AG09309 (cell line): ENCODE results near the gene OR52N1.

ENCODE experiments used
- DNase-seq: peaks from one replicate; pipeline ENCODE4 v3.0.0-alpha.2; 2010; ENCODE audit warnings: low read depth
- H3K4me3 ChIP-seq: 2 replicates; pipeline ENCODE4 v1.5.1; 2011; ENCODE audit warnings: mild to moderate bottlenecking, low read depth, low read length, moderate library complexity; ENCODE audit not compliant: control insufficient read depth
- TF ChIP-seq, protein P1 (sequence below): IDR thresholded peaks from 2 replicates; pipeline ENCODE4 v1.5.1; 2011; ENCODE audit warnings: mild to moderate bottlenecking, low read depth, low read length, inconsistent platforms; ENCODE audit not compliant: insufficient read depth, control insufficient read depth; ENCODE audit errors: missing control alignments

OR52N1 gene

GRCh38 chr11:5783255-5783654 lies 7.8 kb downstream of the OR52N1 start, which contains the start of gene OR52N5:
TSS of gene OR52N5 (minus strand) at chr11:5783355. CDS start at chr11:5778634, 4,721 bp downstream.
- TF ChIP-seq, protein P1, sequence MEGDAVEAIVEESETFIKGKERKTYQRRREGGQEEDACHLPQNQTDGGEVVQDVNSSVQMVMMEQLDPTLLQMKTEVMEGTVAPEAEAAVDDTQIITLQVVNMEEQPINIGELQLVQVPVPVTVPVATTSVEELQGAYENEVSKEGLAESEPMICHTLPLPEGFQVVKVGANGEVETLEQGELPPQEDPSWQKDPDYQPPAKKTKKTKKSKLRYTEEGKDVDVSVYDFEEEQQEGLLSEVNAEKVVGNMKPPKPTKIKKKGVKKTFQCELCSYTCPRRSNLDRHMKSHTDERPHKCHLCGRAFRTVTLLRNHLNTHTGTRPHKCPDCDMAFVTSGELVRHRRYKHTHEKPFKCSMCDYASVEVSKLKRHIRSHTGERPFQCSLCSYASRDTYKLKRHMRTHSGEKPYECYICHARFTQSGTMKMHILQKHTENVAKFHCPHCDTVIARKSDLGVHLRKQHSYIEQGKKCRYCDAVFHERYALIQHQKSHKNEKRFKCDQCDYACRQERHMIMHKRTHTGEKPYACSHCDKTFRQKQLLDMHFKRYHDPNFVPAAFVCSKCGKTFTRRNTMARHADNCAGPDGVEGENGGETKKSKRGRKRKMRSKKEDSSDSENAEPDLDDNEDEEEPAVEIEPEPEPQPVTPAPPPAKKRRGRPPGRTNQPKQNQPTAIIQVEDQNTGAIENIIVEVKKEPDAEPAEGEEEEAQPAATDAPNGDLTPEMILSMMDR, result no peak
- DNase-seq, result no peak
- H3K4me3 ChIP-seq, result no peak within 1 kb of the TSS

DNA sequence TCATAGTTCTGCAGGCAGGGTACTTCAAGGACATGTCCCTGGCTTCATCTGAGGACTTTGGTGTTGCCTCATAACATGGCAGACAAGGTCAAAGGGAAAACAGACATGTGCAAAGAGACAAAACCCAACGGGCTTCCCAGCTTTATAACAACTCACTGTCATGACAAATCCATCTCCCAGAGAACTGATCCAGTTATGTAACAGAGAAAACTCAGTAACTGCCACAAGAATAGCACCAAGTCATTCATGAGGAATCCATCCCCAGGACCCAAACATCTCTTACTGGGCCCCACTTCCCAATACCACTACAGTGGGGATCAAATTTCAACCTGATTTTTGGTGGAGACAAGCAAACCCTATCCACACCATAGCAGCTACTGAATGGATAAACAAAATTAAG lies 24.0 kb downstream of the OR52N1 start:
- DNase-seq, result no peak
- no peak overlapping the region for H3K4me3 ChIP-seq
- TF ChIP-seq, protein P1, result no peak

GRCh38 chr11:5753943-5754342 lies 37.1 kb downstream of the OR52N1 start, which contains the start of gene OR52N4:
TSS of gene OR52N4 (plus strand) at chr11:5754243. CDS start at chr11:5754741, 498 bp downstream.
- TF ChIP-seq, protein P1, result no peak
- no peak within 1 kb of the TSS for H3K4me3 ChIP-seq
- no peak for DNase-seq

- DNase-seq, result no peak
- TF ChIP-seq, protein P1, result no peak
- H3K4me3 ChIP-seq, result no peak overlapping the region
Measured at GRCh38 chr11:5749836-5750235, 41.2 kb downstream of the OR52N1 start.

- DNase-seq, result no peak
- no peak overlapping the region for H3K4me3 ChIP-seq
- TF ChIP-seq, protein P1, result no peak
Measured at GRCh38 chr11:5746614-5747013, 44.5 kb downstream of the OR52N1 start.

- TF ChIP-seq, protein P1, result no peak
- H3K4me3 ChIP-seq, result no peak overlapping the region
- DNase-seq, result no peak
Measured at GRCh38 chr11:5738431-5738830, 52.6 kb downstream of the OR52N1 start.
